Activated T-cell treated with anti-CD3 and anti-CD28 coated beads, Interleukin-2, amount 50 U/mL, for 24 hours (primary cell): ENCODE results near the gene ARID5B.

Experiments
- DNase-seq: peaks from one replicate; pipeline ENCODE4 v3.0.0-alpha.2; 2020
- H3K27ac Mint-ChIP-seq: 2 replicates; pipeline ENCODE4 v1.8.0; 2020; ENCODE audit warnings: mild to moderate bottlenecking, mixed read lengths
- H3K27me3 Mint-ChIP-seq: 2 replicates; pipeline ENCODE4 v1.8.0; 2020; ENCODE audit warnings: mixed read lengths
- H3K36me3 Mint-ChIP-seq: 2 replicates; pipeline ENCODE4 v1.8.0; 2020; ENCODE audit warnings: low read depth, mixed read lengths
- H3K4me1 Mint-ChIP-seq: 2 replicates; pipeline ENCODE4 v1.8.0; 2020; ENCODE audit warnings: low read depth, mixed read lengths
- H3K4me3 Mint-ChIP-seq: 2 replicates; pipeline ENCODE4 v1.8.0; 2020; ENCODE audit warnings: mild to moderate bottlenecking, moderate library complexity, mixed read lengths
- H3K9me3 Mint-ChIP-seq: 2 replicates; pipeline ENCODE4 v1.8.0; 2020; ENCODE audit warnings: mixed read lengths

ARID5B gene

GRCh38 chr10:61877887-61878739 lies 23.4 kb upstream of the ARID5B start:
- Mint-ChIP-seq H3K27ac (no peak overlapping the region), H3K36me3 (no peaks in the 10 kb centered on the region), H3K4me1 (peaks cover 31% of the 10 kb centered on the region), H3K4me3 (no peak overlapping the region), H3K9me3 (peaks cover 2% of the 10 kb centered on the region), H3K27me3 (no peaks in the 10 kb centered on the region)
- DNase-seq: no peak

- no peak overlapping the region for H3K4me3 Mint-ChIP-seq
- DNase-seq: no peak
Measured at GRCh38 chr10:61878740-61879068, 22.8 kb upstream of the ARID5B start.

GRCh38 chr10:61882621-61883370 lies 18.7 kb upstream of the ARID5B start:
- Mint-ChIP-seq H3K27me3 (no peaks in the 10 kb centered on the region), H3K27ac (peak overlapping the region; percentile 94), H3K9me3 (peaks cover 5% of the 10 kb centered on the region), H3K4me3 (peak overlapping the region; percentile 49), H3K36me3 (no peaks in the 10 kb centered on the region), H3K4me1 (peaks cover 40% of the 10 kb centered on the region)
- peak; percentile 75 for DNase-seq

More at GRCh38 chr10:61878740-61879068, 22.8 kb upstream of the ARID5B start:
- Mint-ChIP-seq H3K27ac (no peak overlapping the region), H3K27me3 (no peaks in the 10 kb centered on the region), H3K9me3 (peaks cover 2% of the 10 kb centered on the region), H3K36me3 (no peaks in the 10 kb centered on the region), H3K4me1 (peaks cover 36% of the 10 kb centered on the region)

- Mint-ChIP-seq H3K4me1 (peaks cover 40% of the 10 kb centered on the region), H3K27me3 (no peaks in the 10 kb centered on the region), H3K36me3 (no peaks in the 10 kb centered on the region), H3K27ac (peak overlapping the region; percentile 94), H3K4me3 (peak overlapping the region; percentile 47), H3K9me3 (peaks cover 5% of the 10 kb centered on the region)
- DNase-seq: no peak
Measured at GRCh38 chr10:61883371-61884025, 18.0 kb upstream of the ARID5B start.

GRCh38 chr10:61887772-61888171 lies 13.7 kb upstream of the ARID5B start:
- Mint-ChIP-seq H3K27ac (no peak overlapping the region), H3K36me3 (no peaks in the 10 kb centered on the region), H3K27me3 (no peaks in the 10 kb centered on the region), H3K9me3 (peaks cover 4% of the 10 kb centered on the region), H3K4me3 (no peak overlapping the region), H3K4me1 (peaks cover 29% of the 10 kb centered on the region)
- no peak for DNase-seq

- Mint-ChIP-seq H3K9me3 (peaks cover 4% of the 10 kb centered on the region), H3K4me3 (no peak overlapping the region), H3K27me3 (no peaks in the 10 kb centered on the region), H3K27ac (no peak overlapping the region), H3K4me1 (peaks cover 22% of the 10 kb centered on the region), H3K36me3 (no peaks in the 10 kb centered on the region)
- DNase-seq: no peak
Measured at GRCh38 chr10:61888744-61889143, 12.8 kb upstream of the ARID5B start.

GRCh38 chr10:61890430-61890829 lies 11.1 kb upstream of the ARID5B start:
- H3K4me1 Mint-ChIP-seq: peaks cover 26% of the 10 kb centered on the region
- H3K27me3 Mint-ChIP-seq: no peaks in the 10 kb centered on the region
- H3K27ac Mint-ChIP-seq: no peak overlapping the region

GRCh38 chr10:61890881-61891409 lies 10.6 kb upstream of the ARID5B start:
- Mint-ChIP-seq H3K9me3 (no peaks in the 10 kb centered on the region), H3K4me1 (peaks cover 26% of the 10 kb centered on the region), H3K27ac (no peak overlapping the region), H3K36me3 (no peaks in the 10 kb centered on the region), H3K4me3 (no peak overlapping the region), H3K27me3 (no peaks in the 10 kb centered on the region)
- no peak for DNase-seq

More at GRCh38 chr10:61890430-61890829, 11.1 kb upstream of the ARID5B start:
- no peak for DNase-seq
- no peaks in the 10 kb centered on the region for H3K9me3 Mint-ChIP-seq
- H3K4me3 Mint-ChIP-seq: no peak overlapping the region
- H3K36me3 Mint-ChIP-seq: no peaks in the 10 kb centered on the region

GRCh38 chr10:61891906-61892585 lies 9.5 kb upstream of the ARID5B start:
- no peak overlapping the region for H3K27ac Mint-ChIP-seq
- peak overlapping the region; percentile 25 for H3K4me3 Mint-ChIP-seq
- H3K36me3 Mint-ChIP-seq: no peaks in the 10 kb centered on the region
- H3K27me3 Mint-ChIP-seq: no peaks in the 10 kb centered on the region
- no peaks in the 10 kb centered on the region for H3K9me3 Mint-ChIP-seq
- peaks cover 32% of the 10 kb centered on the region for H3K4me1 Mint-ChIP-seq
- DNase-seq: no peak

- no peaks in the 10 kb centered on the region for H3K36me3 Mint-ChIP-seq
- no peaks in the 10 kb centered on the region for H3K27me3 Mint-ChIP-seq
- no peaks in the 10 kb centered on the region for H3K9me3 Mint-ChIP-seq
- no peak overlapping the region for H3K27ac Mint-ChIP-seq
- peak overlapping the region; percentile 25 for H3K4me3 Mint-ChIP-seq
- H3K4me1 Mint-ChIP-seq: peaks cover 41% of the 10 kb centered on the region
- no peak for DNase-seq
Measured at GRCh38 chr10:61892961-61893360, 8.5 kb upstream of the ARID5B start.

- peak overlapping the region; percentile 34 for H3K4me3 Mint-ChIP-seq
- DNase-seq: no peak
- H3K27me3 Mint-ChIP-seq: no peaks in the 10 kb centered on the region
- H3K27ac Mint-ChIP-seq: peak overlapping the region; percentile 63
- no peaks in the 10 kb centered on the region for H3K36me3 Mint-ChIP-seq
- H3K4me1 Mint-ChIP-seq: peaks cover 42% of the 10 kb centered on the region
- no peaks in the 10 kb centered on the region for H3K9me3 Mint-ChIP-seq
Measured at GRCh38 chr10:61894133-61894532, 7.4 kb upstream of the ARID5B start.

GRCh38 chr10:61895898-61896600 lies 5.5 kb upstream of the ARID5B start:
- Mint-ChIP-seq H3K36me3 (peaks cover 4% of the 10 kb centered on the region), H3K9me3 (no peaks in the 10 kb centered on the region), H3K4me3 (no peak overlapping the region), H3K27me3 (no peaks in the 10 kb centered on the region), H3K27ac (no peak overlapping the region), H3K4me1 (peaks cover 50% of the 10 kb centered on the region)
- DNase-seq: no peak

- peak overlapping the region; percentile 90 for H3K27ac Mint-ChIP-seq
- peaks cover 47% of the 10 kb centered on the region for H3K4me1 Mint-ChIP-seq
- H3K27me3 Mint-ChIP-seq: no peaks in the 10 kb centered on the region
- peak overlapping the region; percentile 62 for H3K4me3 Mint-ChIP-seq
- H3K9me3 Mint-ChIP-seq: no peaks in the 10 kb centered on the region
- peak; percentile 71 for DNase-seq
- H3K36me3 Mint-ChIP-seq: peaks cover 14% of the 10 kb centered on the region
Measured at GRCh38 chr10:61896854-61897661, 4.4 kb upstream of the ARID5B start.
